Karpas-422 (cell line): ENCODE results near the gene APH1B. TPM values are rescaled to one million over a fixed set of nuclear protein-coding genes. Genes with fewer than 3 reads are reported as not detected.

Source experiments
- DNase-seq: peaks from one replicate; pipeline ENCODE4 v3.0.0-alpha.2; 2015
- H2AFZ ChIP-seq: fragments of 200-600 bp; sonication (generic); 2 replicates; pipeline ENCODE4 v1.6.1; 2014; ENCODE audit warnings: antibody characterized with exemption, low read length, mixed read lengths
- H3K27ac ChIP-seq: fragments of 200-600 bp; sonication (generic); 2 replicates; pipeline ENCODE4 v1.5.1; 2014; ENCODE audit warnings: mild to moderate bottlenecking, low read length, moderate library complexity
- H3K27me3 ChIP-seq: fragments of 200-600 bp; sonication (generic); 2 replicates; pipeline ENCODE4 v1.6.1; 2014; ENCODE audit warnings: low read length, mixed read lengths
- H3K36me3 ChIP-seq: fragments of 200-600 bp; sonication (generic); 2 replicates; pipeline ENCODE4 v1.6.1; 2014; ENCODE audit warnings: low read length, mixed read lengths; ENCODE audit not compliant: insufficient read depth
- H3K4me1 ChIP-seq: fragments of 200-600 bp; sonication (generic); 2 replicates; pipeline ENCODE4 v1.6.1; 2014; ENCODE audit warnings: mild to moderate bottlenecking, low read length, mixed read lengths
- H3K4me2 ChIP-seq: fragments of 200-600 bp; sonication (generic); 2 replicates; pipeline ENCODE4 v1.6.1; 2014; ENCODE audit warnings: low read length, low read depth, mild to moderate bottlenecking; ENCODE audit not compliant: poor library complexity, severe bottlenecking
- H3K4me3 ChIP-seq: fragments of 200-600 bp; sonication (generic); 2 replicates; pipeline ENCODE4 v1.5.1; 2014; ENCODE audit warnings: mild to moderate bottlenecking, antibody characterized with exemption, low read length, mixed read lengths
- H3K79me2 ChIP-seq: fragments of 200-600 bp; sonication (generic); 2 replicates; pipeline ENCODE4 v1.6.1; 2014; ENCODE audit warnings: mild to moderate bottlenecking, low read length, mixed read lengths
- H3K9ac ChIP-seq: fragments of 200-600 bp; sonication (generic); 2 replicates; pipeline ENCODE4 v1.6.0; 2014; ENCODE audit warnings: low read length
- H3K9me2 ChIP-seq: fragments of 200-600 bp; sonication (generic), shearing (Covaris generic); replicated peaks from 2 replicates; pipeline ENCODE4 v1.6.0; 2014; ENCODE audit warnings: mild to moderate bottlenecking, low read length, moderate library complexity; ENCODE audit not compliant: insufficient read depth
- H3K9me3 ChIP-seq: fragments of 300-700, 200-600 bp; sonication (generic); 2 replicates; pipeline ENCODE4 v1.6.1; 2014; ENCODE audit warnings: low read length, mixed read lengths
- H4K20me1 ChIP-seq: fragments of 200-600 bp; sonication (generic); 2 replicates; pipeline ENCODE4 v1.6.1; 2014; ENCODE audit warnings: mild to moderate bottlenecking, antibody characterized with exemption, low read length, low read depth; ENCODE audit not compliant: insufficient read depth
- total RNA-seq: library from RNA; depleted of rRNA; stranded (reverse); fragments of >200 nt; shearing (Covaris generic); gene quantifications from 2 replicates; pipeline ENCODE4 v1.2.3, GENCODE V29; 2014; ENCODE audit warnings: low replicate concordance; rRNA removed

The APH1B gene
- total RNA-seq, 1 experiment from 2014 or later: 34.8 TPM

DNA sequence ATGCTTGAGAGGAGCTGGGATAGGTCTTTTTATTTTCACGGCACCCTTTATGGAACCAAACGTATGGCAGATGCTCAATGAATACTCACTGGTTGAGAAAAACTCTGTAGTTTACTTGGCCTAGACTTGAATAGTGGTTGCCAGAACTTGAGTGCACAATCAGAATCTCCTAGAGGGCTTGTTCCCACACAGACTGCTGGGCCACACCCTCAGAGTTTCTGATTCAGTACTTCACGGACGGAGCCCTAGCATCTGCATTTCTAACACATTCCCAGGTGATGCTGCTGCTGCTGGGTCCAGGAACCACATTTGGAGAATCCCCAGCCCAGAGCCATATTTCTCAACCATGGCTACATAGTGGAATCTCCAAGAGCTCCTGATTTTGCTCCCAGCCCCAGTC is 79.7 kb downstream of the APH1B start:
- Histone ChIP-seq H3K4me1 (no peaks in the 10 kb centered on the region), H3K4me3 (no peak overlapping the region), H3K27me3 (no peaks in the 10 kb centered on the region), H3K9ac (no peak overlapping the region), H3K27ac (no peak overlapping the region), H2AFZ (no peak overlapping the region), H3K9me2 (no peaks in the 10 kb centered on the region), H4K20me1 (no peaks in the 10 kb centered on the region), H3K9me3 (no peaks in the 10 kb centered on the region), H3K36me3 (no peaks in the 10 kb centered on the region), H3K4me2 (no peak overlapping the region), H3K79me2 (no peaks in the 10 kb centered on the region)
- DNase-seq: no peak

DNA sequence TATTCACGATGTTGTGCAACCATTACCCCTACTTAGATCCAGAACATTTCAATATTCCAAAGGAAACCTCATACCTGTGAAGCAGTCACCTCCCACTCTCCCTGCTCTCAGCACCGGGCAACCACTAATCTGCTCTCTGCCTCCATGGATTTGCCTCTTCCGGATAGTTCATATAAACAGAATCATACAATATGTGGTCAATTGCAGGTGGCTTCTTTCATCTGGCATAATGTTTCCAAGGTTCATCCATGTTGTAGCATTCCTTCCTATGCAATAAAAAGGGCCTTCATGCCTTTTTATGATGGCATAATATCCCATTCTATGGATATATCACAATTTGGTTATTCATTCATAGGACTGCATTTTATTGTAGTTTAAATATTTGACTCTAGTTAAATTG is 80.3 kb downstream of the APH1B start:
- Histone ChIP-seq H4K20me1 (no peaks in the 10 kb centered on the region), H3K4me1 (no peaks in the 10 kb centered on the region), H3K9ac (no peak overlapping the region), H3K4me3 (no peak overlapping the region), H3K79me2 (no peaks in the 10 kb centered on the region), H3K9me3 (no peaks in the 10 kb centered on the region), H2AFZ (no peak overlapping the region), H3K4me2 (no peak overlapping the region), H3K9me2 (no peaks in the 10 kb centered on the region), H3K27me3 (no peaks in the 10 kb centered on the region), H3K27ac (no peak overlapping the region), H3K36me3 (no peaks in the 10 kb centered on the region)
- no peak for DNase-seq

DNA sequence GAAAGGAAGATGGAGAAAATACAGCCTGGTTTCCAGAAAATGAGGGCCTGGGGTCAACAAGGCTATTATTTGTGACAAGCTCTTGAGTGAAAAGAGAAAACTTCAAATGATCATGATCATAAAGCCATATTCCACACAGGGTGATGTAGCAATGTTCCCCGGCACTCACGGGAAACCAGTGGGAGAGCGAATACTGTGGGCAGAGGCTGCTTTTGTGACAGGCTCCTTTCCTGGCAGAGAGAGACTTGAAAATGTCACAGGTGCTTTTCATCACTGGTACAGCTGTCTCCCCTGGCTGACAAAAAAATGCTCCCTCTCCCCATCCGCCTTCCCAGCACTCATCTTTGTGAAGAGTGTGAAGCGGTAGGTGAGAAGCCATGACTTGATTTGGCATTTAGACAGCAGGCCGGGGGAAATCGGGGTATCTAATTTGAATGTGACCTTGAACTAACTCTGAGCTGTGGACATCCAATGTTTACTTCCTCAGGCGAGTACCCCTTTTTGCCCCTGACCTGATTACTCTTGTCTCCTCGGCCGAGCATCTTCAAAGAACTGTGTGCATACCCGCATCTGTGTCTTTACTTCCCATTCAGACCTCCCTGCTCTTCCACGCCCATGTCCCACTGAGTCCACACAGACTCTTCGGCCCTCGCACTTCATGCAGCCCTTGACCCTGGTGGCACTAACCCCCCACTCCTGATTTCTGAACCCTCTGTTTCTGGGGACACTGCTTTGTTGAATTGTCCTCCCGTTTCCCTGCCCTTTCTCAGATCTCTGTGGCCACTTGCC is 81.0 kb downstream of the APH1B start:
- no peak overlapping the region for H2AFZ ChIP-seq
- H3K27ac ChIP-seq: no peak overlapping the region
- no peak for DNase-seq
- no peaks in the 10 kb centered on the region for H3K9me3 ChIP-seq
- no peaks in the 10 kb centered on the region; the same call in 1 of the 2 replicates for H3K4me1 ChIP-seq
- no peaks in the 10 kb centered on the region for H3K79me2 ChIP-seq
- H4K20me1 ChIP-seq: no peaks in the 10 kb centered on the region
- H3K9ac ChIP-seq: no peak overlapping the region
- H3K4me3 ChIP-seq: no peak overlapping the region
- H3K27me3 ChIP-seq: no peaks in the 10 kb centered on the region
- no peaks in the 10 kb centered on the region for H3K9me2 ChIP-seq
- H3K4me2 ChIP-seq: no peak overlapping the region
- no peaks in the 10 kb centered on the region for H3K36me3 ChIP-seq

Other genes starting within 250 kb of the APH1B start
- 10.1 and 11.5 TPM in 2 replicates for gene TPM1, start 234.9 kb upstream of the APH1B start, total RNA-seq
- 3.8 and 15.3 TPM in 2 replicates for gene LACTB, start 155.7 kb upstream of the APH1B start, total RNA-seq
- gene RPS27L, start 120.1 kb upstream of the APH1B start, total RNA-seq: 36.3 and 72.8 TPM in 2 replicates
- 4.9 and 14.2 TPM in 2 replicates for gene RAB8B, start 88.0 kb upstream of the APH1B start, total RNA-seq
- not detected in 2 replicates for gene CA12, start 104.2 kb downstream of the APH1B start, total RNA-seq
- 15.4 and 16.8 TPM in 2 replicates for gene USP3, start 227.0 kb downstream of the APH1B start, total RNA-seq